ENCODE results near the gene TLR4.

Gene TLR4

DNA sequence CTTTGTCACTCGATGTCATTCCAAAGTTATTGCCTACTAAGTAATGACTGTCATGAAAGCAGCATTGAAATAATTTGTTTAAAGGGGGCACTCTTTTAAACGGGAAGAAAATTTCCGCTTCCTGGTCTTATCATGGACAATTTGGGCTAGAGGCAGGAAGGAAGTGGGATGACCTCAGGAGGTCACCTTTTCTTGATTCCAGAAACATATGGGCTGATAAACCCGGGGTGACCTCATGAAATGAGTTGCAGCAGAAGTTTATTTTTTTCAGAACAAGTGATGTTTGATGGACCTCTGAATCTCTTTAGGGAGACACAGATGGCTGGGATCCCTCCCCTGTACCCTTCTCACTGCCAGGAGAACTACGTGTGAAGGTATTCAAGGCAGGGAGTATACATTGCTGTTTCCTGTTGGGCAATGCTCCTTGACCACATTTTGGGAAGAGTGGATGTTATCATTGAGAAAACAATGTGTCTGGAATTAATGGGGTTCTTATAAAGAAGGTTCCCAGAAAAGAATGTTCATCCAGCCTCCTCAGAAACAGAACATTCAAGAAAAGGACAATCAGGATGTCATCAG lies 11.3 kb downstream of the TLR4 start:
- no peak for DNase-seq

DNA sequence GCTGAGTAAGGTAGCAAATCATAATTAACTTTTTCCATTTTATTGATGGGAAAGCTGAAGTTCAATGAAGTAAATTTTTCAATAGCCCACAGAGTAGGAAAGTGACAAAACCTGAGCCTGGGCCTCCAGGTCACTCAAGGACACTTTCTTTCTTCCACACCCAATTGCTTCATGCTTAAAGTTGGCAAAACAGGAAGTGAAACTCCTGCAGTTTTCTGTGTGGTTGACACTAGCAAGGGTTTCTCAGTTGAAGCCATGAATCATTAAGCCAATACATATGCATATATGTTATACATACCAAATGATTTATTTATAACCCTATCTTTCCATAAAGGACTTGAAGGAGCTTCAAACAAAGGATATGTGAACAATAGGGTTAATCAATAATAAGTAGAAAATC lies 13.9 kb downstream of the TLR4 start:
- DNase-seq, result no peak

DNA sequence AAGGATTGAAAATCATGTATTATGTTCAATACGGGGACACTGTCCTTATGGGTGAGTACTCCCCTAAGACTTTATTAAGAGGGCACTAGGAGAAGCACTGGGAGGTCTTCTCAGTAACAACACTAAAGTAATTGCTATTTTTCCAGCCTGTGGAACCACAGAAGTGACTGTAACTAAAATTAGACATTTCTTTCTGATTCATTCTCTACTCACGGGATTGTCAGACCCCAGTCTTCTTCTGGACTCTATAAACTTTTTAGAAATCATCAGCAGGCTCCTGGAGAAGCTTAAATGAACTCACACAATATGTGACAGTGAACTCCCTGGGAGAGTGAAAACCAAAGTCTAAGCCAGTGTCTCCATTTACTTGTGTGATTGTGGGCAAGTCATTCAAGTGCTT lies 14.5 kb downstream of the TLR4 start:
- no peak for DNase-seq

DNA sequence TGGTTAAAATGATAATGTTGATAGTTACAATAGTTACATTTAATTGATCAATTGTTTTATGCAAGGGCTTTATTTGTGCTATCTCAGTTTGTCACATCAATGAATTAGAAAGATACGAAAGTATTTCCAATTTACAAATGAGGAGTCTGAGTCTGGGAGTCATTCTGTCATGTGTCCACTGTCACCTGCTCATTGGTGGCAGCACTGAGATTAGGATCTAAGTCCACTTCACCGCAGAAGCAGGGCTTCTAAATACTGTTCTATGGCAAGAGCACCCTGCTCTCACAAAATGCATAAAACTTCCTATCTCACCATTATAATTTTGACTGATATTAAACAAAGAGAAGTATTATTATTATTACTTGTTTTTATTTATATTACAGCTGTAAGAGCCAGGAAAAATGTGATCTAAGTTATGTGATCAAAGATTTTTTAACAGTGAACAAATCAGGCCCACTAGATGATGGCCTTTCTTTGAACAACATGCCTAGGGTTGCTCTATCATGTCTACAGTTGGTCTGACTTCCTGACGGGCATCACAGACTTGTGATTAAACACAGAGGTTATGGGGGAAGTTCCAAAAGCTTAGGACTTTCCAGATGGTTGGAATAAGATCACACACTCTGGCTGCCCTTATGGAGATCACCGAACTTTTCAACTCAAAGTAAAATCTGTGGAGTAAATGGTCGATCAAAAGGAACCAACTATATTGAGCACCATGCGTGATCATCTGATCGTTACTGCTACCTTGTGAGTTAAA lies 15.1 kb downstream of the TLR4 start:
- DNase-seq, result no peak

DNA sequence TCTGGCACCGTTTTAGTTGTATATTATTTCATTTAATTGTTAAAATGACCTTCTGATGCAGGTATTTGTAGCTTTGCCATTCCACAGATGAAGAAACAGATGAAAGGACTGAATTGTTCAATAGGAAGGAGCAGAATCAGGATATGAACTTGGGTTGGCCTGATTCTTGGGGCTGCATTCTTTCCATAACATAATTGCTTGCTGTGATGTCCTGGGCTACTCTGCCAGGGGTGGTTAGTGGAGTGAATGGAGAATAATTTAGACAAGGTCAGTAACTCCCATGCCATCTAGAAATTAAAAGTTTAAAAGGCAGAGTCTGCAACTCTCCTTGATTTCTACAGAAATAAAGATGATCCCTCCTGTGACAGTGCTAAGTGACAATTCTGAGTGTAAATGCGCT lies 15.9 kb downstream of the TLR4 start:
- DNase-seq, result no peak

DNA sequence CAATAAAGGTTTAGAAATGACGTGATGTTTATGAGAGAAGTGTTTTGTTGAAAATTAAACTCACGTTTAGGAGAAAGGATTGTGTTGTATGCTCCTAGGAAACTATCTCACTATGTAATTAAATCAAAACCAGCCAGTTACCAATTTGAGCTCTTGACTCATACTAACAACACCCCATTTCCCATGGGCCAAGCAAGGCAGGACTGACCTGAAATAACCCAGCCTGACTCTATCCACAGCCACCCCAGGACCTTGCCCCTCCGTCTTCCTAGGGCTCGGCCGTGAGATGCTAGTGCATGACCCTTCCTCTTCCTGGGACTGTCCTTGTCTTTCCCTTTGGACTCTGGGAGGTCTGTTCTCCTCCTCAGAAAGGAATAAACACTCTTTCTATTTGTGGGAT lies 16.4 kb downstream of the TLR4 start:
- no peak for DNase-seq

DNA sequence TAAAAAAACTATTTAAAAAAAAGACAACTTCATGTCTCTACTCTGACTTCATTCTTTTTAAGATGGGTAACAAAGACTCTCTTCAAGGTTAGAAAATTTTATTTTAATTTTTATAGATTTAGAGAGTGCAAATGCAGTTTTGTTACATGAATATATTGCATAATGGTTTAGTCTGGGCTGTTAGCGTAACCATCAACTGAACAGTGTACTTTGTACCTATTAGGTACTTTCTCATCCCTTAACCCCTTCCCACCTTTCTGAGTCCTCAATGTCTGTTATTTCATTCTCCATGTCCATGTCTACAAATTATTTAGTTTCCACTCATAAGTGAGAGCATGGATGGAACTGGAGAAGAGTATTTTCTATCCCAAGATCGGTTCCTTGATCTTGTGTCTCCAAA lies 16.8 kb downstream of the TLR4 start:
- DNase-seq, result no peak

DNA sequence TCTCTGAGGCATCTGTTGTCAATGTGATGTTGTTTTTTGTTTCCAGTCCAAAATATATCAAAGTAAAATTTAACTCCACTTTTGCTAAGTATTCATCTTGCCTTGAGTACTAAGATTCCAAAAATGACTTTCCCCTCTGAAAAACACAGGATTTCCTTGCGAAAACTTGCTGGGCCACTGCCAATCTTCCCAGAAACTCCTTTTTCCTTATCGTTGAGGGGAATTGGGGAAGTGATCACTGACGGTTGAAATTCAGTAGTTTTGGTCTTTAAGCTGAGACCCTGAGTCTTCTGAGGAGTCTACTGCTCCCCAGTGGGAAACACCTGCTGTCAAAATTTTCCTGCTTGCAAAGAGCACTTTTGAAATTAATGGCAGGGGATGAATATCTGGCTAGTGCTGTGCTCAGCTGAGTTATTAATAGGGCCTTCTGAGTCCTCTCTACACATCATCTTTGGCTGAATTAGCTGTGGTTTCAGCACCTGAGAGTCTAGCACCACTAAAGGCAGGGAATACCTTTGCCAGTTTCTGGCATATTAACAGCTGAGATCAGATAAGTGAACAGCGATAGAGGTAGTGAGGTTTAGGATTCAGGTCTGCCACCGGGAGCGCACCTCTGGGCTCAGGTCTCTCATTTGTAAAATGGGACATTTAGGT lies 18.0 kb downstream of the TLR4 start:
- no peak for DNase-seq

DNA sequence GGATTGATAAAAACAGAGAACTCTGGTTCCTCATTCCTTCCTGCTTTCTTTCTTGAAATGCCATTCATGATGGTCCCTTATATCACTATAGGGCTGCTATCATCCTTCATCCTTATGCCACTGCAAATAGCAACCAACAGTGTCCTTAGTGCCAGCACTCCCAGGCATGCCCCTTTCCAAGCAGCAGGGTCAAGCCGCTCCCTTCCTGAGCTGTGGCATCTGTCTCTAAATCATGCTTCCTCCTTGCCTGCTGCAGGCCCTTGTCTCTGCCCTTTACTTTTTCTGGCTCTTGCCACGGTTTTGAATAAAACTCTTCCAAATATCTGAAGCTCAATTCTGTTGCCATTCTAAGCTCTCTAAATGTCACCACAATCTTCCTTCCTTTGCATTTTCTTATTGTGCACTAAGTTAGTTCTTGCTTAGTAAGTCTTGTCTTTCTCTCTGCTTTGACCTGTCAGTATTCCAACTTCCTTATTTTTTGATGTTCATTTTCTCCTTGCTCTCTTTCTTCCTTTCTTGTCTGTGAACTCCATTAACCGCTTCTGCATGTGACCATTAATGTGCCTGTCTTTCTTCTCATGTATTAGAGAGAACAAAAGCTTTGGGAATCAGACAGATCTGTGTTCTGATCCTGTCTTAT lies 19.9 kb downstream of the TLR4 start:
- no peak for DNase-seq

DNA sequence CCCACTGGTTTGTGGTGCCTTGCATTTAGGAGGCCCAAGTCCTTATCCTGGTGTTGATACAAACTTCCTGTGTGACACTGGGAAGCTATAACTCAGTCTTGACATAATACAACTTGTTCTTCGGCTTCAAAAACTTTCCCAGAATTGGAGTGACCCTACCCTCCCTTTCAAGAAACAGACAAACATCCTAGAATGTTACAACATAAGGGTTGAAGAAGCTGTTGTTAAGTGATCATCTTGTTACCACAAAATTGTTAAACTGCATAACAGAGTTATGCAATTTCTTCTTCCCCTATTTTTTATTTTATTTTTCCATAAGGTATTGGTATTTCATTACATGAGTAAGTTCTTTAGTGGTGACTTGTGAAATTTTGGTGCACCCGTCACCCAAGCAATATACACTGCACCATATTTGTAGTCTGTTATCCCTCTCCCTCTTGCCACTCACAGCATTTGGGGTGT lies 21.3 kb downstream of the TLR4 start:
- no peak for DNase-seq

DNA sequence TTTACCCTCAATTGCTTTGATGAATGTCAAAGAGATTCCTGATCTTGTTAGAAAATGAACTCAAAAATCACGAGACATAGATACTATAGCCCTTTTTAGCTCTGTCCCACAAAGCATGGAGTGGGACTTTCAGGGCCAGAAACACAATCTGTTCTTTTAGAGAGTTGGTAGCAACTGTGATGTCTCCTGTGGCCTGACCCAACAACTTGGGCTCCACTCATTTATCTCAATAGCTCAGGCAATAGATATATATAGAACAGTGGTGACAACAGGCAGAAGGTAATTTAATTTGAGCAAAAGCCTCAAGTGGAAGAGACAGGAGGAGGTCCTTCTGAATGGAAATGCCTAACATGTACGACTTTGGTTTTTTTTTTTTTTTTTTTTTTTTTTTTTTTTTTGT lies 25.2 kb downstream of the TLR4 start:
- DNase-seq, result no peak

DNA sequence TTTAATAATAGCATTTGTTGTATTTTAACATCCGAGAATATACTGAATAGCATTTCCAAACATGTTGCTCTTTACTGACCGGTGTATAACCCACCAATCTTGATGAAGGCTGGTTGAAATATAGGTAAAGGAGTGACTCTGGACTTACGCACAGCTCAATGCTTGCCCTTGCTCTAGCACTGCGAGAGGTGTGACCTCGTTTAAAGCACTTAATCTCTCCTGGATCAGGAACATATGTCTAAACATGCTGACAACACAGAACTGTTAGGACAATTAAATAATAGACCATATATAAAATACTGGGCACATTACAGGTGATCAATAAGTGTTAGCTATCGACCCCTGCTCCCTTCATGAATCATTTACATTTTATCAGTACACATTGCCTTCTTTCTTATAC lies 28.3 kb downstream of the TLR4 start:
- no peak for DNase-seq

DNA sequence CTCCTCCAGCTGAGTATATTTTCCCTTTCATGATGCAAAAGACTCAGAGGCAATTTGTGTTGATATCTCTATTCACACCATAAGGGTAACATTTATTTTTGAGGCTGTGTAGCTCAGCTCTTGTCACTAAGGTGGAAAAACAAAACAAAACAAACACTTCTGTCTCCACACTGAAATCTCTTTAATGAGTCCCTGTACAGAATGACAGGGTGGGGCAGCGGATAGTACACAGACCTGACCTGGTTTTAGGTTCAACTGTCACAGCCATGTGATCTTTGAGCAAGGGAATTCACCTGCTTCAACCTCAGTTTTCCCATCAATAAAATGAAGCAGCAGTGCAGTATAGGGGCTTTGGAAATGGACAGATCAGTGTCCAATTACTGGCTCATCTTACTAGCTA lies 29.3 kb downstream of the TLR4 start:
- no peak for DNase-seq

DNA sequence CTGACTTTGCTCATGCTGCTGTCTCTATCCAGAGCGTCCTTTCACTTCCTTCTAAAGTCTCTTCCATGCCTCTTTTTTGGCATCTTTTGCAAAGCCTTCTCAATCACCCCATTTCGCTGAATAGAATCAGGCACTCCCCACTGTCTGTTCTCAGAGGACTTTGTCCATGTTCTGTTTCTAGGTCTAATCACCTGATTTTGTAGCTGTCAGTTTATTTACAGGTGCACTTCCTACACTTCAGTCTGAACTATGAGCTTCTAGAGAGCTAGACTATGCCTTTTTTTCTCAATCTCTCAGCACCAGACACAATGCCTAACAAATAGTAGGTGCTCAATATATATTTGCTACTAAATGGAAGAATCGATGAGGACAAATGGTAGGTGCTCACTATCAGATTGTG lies 29.9 kb downstream of the TLR4 start:
- DNase-seq, result no peak

DNA sequence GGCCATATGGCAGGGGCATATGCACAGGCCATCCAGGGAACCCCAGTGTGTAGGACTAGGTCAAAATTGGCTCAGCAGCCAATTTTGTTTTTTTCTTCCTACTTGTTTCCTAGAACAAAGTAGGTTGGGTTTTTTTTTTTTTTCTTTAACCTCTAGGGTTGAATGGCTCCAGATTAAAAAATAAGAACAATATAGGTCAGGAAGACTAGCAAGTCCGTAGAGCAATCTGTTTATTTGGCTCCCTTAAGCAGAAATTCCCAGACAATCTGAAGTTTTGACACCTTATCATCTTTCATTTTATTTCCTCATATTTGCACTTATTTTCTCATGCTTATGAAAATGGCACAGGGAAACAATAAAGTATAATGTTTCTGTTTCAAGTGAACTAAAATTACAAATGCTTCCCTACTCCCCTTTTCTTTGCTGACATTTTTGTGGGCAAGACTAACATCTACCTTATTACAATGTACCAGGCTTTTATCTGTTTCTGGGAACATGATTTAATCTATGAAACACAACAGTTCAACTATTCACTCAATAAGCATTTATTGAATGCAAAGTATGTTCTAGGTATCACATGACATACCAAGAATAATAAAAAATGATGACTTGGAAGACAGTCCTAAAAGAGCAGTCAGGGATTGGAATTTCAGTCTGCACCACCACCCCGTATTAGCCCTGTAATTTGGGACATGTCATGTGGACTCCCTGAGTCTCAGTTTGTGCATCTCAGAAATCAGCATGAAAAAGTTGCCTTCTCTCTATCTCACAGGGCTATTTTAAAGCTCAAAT lies 30.5 kb downstream of the TLR4 start:
- no peak for DNase-seq

DNA sequence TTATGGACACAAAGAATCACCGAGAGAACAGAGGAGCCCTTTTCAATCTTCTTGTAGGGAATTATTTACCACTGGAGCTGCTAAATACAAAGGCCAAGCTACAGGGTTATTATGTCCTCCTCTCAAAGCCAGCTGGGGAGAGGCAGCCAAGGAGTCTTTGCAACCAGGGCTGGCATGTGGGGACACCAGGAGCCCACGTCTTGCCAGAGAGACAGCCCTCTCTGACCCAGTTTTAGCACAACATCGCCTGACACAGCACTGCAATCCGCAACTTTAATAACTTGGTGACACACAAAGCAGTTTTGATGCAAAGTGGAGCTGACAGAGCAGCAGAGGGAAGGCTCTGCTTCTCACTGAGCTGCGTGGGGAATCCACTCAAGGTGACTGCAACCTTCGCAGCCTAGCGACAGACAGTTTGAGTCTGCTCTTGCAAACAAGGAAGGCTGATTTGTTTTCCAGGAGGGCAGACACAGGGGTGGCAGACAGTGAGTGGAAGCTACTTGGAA lies 33.6 kb downstream of the TLR4 start:
- DNase-seq, result no peak

DNA sequence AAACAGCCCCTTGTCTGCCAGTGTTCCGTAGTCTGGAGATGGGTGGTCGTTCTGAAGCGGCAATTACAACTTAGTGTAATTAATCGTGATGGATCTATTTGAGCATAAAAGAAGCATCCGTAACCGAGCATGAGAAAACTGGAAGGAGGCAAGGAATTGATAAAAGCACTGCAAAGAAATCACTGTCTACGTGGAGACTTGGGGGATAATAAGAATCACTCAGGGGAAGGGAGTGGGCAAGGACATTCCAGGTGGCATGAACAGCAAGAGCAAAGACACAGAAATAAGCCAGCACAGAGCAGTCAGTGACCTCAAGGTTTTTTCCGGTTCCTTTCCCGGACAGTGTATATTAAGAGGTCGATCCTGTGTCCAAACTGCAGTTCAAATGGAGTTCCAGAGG lies 35.0 kb downstream of the TLR4 start:
- DNase-seq, result no peak

DNA sequence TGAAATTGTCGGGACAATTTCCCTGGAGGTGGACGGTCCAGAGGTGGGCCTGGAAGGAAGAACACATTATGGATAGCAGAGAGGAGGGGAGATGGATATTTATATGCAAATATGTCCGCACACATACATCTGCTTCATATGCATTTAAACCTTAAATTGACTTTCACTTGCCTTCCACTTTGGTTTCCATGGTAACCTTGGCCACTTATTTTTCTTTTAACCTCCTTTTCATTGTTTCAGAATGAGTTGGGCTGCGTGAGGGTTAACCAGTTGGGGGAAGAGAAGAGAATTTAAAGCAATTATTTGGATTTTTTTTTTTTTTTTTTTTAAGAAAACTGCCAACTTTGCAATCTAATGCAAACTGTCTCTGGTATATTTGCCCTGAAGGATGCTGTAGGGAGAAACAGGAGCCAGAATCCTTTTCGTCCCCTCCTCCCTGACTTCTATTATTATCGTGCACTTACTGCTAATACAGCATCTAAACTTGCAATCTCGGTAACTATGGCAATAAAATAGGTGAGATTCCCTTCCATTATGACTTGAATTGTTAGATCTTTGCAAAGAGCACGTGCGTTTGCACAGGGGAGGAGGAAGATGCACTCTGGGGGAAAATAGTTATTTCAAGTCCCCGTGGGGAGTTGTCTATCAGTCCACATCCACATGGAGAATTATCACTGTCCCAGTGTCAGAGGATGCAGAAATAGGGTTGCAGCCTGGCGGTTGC lies 35.6 kb downstream of the TLR4 start:
- DNase-seq, result no peak

DNA sequence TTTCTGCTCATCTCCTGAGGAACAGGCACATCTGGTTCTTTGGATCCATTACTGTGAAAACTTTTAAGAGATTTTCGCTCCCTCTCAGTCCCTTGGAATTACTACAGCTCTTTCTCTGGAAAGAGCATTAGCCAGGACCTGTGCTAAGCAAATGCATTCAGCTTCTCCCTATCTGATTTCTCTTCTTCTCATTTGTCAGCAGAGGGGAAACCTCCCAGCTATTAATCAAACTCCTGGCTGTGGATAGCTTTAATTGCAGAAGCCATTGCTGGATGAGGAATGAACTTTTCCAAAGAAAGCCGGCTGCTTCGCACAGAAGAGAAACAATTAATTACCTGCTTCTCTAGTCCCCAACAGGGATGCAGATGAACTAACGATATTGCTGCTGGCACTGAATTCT lies 37.9 kb downstream of the TLR4 start:
- no peak for DNase-seq

DNA sequence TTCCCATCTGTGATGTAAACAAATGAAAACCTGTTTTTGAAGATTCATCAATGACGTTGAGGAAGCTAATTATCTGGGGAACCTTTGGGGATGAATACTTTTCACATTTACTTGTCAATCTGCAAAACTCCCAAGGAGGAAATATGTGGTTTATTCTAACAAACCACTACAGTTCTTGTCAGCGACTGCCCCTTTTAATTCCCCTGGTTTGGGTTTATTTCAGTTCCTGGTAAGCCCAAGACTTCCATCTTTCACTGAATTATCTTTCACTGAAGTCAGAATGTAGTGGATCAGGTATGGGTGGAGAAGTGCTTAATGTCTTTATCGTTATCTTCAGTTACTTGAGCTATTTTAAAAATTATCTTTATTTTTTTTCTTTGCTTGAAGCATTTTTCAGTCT lies 40.2 kb downstream of the TLR4 start:
- DNase-seq, result no peak

DNA sequence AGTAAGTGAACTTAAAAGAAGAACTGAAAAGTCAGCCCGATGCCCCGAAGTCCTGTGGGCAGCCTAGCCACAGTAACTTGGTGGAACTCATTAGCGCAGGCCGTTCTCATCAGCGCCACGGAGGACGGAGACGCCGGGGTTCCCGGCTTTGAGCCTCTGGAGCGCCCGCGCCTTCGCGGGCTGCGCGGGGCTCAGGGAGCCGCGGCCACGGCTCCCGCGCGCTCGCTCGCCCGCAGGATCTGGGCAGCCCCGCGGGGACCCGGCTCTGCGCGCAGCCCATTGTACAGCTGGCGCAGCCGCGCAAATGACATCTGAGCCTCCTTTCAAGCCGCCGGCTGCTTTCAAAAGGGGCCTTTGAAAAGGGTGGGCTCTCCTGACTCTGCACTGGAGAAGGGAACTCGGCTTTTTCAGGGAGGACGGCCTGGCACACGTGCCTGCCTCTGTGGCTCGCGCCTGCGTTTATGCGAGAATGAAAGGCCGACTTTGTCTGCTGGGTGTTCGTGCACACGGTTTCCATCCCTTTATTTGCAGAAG lies 40.7 kb downstream of the TLR4 start:
- no peak for DNase-seq

DNA sequence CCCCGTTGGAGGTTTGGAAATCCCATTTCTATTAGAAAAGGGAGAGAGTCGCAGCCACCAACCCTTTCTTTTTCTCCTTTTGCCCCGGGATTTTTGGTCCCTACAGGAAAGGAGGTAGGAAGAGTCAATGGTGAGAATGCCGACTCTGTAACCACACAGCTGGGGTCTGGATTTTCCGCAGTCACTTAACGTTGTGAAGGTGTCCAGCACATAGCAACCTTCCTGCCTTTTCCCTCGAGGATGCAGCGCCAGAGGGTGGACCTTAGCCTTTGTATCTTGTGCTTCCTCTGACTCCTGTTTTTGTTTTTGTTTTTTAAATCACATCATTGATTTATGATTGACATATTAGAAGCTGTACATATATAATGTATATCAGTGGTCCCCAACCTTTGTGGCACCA lies 41.4 kb downstream of the TLR4 start:
- no peak for DNase-seq
